Stimulated activated naive B cell treated with anti-CD40 and anti-IgM and Interleukin-4, amounts not matched to agents 10 μg/mL and 1 μg/mL and 100 μg/mL, for 72 hours (primary cell): ENCODE results near the gene ABCB1.
"Not testable (repeated sequence)": the region's sequence is repeated elsewhere in the genome, so short reads cannot be mapped to it uniquely, and the experiment has no call there.

ENCODE experiments used
- ATAC-seq, 2 donors: fragments of 150-1000 bp; cut with Tn5 transposase; replicated peaks; 2 replicates each; pipeline ENCODE4 v1.10.0; 2021; ENCODE audit warnings: moderate library complexity in 1 of 2
- DNase-seq: peaks from one replicate; pipeline ENCODE4 v3.0.0; 2021
- H3K27ac Mint-ChIP-seq: one replicate; pipeline ENCODE4 v1.8.0; 2022; ENCODE audit warnings: mild to moderate bottlenecking, mixed read lengths
- H3K27me3 Mint-ChIP-seq, 2 donors: one replicate each; pipeline ENCODE4 v1.8.0; 2022; ENCODE audit warnings: mixed read lengths in 2 of 2
- H3K36me3 Mint-ChIP-seq, 2 donors: one replicate each; pipeline ENCODE4 v1.8.0; 2022; ENCODE audit warnings: mixed read lengths in 2 of 2, mild to moderate bottlenecking in 1 of 2
- H3K4me1 Mint-ChIP-seq, 2 donors: one replicate each; pipeline ENCODE4 v1.8.0; 2022; ENCODE audit warnings: mixed read lengths in 2 of 2, mild to moderate bottlenecking in 1 of 2
- H3K4me3 Mint-ChIP-seq, 2 donors: one replicate each; pipeline ENCODE4 v1.8.0; 2022; ENCODE audit warnings: mild to moderate bottlenecking in 2 of 2, mixed read lengths in 2 of 2, moderate library complexity in 1 of 2
- H3K9me3 Mint-ChIP-seq, 2 donors: one replicate each; pipeline ENCODE4 v1.8.0; 2022; ENCODE audit warnings: mixed read lengths in 2 of 2, mild to moderate bottlenecking in 1 of 2

Gene ABCB1

GRCh38 chr7:87483131-87483530 lies 117.6 kb downstream of the ABCB1 start:
- no peak overlapping the region for H3K27ac Mint-ChIP-seq
- DNase-seq: no peak
- peaks cover 0 to 4% of the 10 kb centered on the region in 2 donors for H3K27me3 Mint-ChIP-seq
- H3K4me1 Mint-ChIP-seq: peaks cover 3 to 11% of the 10 kb centered on the region in 2 donors
- H3K9me3 Mint-ChIP-seq: no peaks in the 10 kb centered on the region
- no peaks in the 10 kb centered on the region for H3K36me3 Mint-ChIP-seq
- no peak for ATAC-seq
- no peak overlapping the region for H3K4me3 Mint-ChIP-seq

GRCh38 chr7:87482115-87482514 lies 118.6 kb downstream of the ABCB1 start:
- no peaks in the 10 kb centered on the region for H3K9me3 Mint-ChIP-seq
- no peak overlapping the region for H3K27ac Mint-ChIP-seq
- H3K36me3 Mint-ChIP-seq: no peaks in the 10 kb centered on the region
- DNase-seq: no peak
- H3K4me3 Mint-ChIP-seq: no peak overlapping the region
- H3K4me1 Mint-ChIP-seq: peaks cover 5 to 11% of the 10 kb centered on the region in 2 donors
- peaks cover 0 to 4% of the 10 kb centered on the region in 2 donors for H3K27me3 Mint-ChIP-seq
- ATAC-seq: no peak

GRCh38 chr7:87480386-87480785 lies 120.3 kb downstream of the ABCB1 start:
- no peaks in the 10 kb centered on the region for H3K36me3 Mint-ChIP-seq
- ATAC-seq (no peak), DNase-seq (no peak)
- H3K4me3 Mint-ChIP-seq: no peak overlapping the region
- H3K27me3 Mint-ChIP-seq: no peaks in the 10 kb centered on the region
- H3K4me1 Mint-ChIP-seq: peaks cover 11 to 12% of the 10 kb centered on the region in 2 donors
- no peaks in the 10 kb centered on the region for H3K9me3 Mint-ChIP-seq
- no peak overlapping the region for H3K27ac Mint-ChIP-seq

- DNase-seq (no peak), ATAC-seq (no peak)
- Mint-ChIP-seq H3K27me3 (no peaks in the 10 kb centered on the region), H3K9me3 (no peaks in the 10 kb centered on the region), H3K27ac (no peak overlapping the region), H3K4me3 (no peak overlapping the region), H3K36me3 (no peaks in the 10 kb centered on the region), H3K4me1 (peaks cover 12 to 14% of the 10 kb centered on the region in 2 donors)
Measured at GRCh38 chr7:87479951-87480350, 120.7 kb downstream of the ABCB1 start.

DNA sequence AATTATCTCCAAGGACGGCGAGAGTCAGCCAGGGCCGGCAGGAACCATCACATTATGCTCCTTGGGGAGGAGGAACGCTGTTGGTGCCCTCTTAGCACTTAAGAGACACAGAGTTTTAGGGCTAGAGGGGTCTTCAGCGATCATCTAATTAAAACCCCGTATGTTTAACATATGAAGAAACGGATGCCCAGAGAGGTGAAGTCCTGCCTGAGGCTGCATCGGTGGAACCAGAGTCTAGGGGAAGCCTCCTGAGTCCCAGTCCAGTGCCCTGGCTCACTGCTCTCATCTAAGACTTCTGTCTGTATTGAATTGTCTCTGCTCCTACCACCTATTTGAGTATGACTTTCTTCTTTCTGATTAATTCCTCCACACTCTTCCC lies 124.5 kb downstream of the ABCB1 start:
- Mint-ChIP-seq H3K4me3 (peak overlapping the region; percentile 76 to 77), H3K36me3 (peaks cover 0 to 6% of the 10 kb centered on the region in 2 donors), H3K27me3 (no peaks in the 10 kb centered on the region), H3K27ac (peak overlapping the region; percentile 89), H3K9me3 (no peaks in the 10 kb centered on the region), H3K4me1 (peaks cover 24 to 27% of the 10 kb centered on the region in 2 donors)
- DNase-seq (no peak), ATAC-seq (no peak)

DNA sequence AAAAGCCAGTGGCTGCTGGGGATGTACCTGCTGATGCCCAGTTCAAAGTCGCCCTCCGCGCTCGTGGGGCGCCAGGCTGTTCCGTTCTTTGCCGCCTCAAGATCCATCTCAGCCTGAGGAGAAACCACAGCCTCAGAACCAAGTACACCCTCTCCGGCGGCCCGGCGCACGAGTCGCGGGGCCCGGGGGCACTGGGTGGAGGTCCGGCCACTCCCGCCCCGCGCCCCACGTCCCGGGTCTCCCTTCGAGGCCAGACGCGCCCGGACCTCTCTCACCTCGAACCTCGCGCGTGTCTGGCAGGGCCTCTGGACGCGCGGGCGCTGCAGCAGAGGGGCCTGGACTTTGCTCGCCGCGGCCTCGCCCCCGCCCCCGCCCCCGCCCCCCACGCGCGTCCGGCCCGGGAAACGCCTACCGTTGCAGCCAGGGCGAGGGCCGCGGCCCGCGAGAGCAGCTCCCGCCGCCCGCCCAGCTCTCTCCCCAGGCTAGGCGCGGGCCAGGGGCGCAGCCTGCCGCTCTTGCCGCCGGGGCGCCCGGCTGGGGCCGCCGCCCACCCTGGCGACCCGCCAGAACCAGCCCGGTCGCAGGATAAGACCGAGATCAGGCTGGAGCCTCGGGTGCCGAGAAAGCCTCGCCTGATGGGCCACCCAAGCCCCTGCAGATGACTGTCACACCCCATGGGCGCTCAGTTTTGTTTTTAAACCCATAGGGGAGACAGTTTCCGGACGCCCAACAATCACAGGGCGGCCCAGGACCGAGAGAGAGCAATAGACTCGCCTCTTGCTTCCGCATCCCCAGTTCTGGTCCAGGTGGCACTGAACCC lies 125.1 kb downstream of the ABCB1 start, which contains the start of gene ABCB4:
ABCB4 (minus strand) TSS at position 322 of the 820 bp plus-strand sequence; CDS start at position 107, 215 bp downstream.
- H3K4me1 Mint-ChIP-seq: peaks cover 24 to 27% of the 10 kb centered on the region in 2 donors
- DNase-seq (peak; percentile 35), ATAC-seq (peak; percentile 14 to 15)
- H3K27ac Mint-ChIP-seq: peak within 1 kb of the TSS; percentile 97
- H3K36me3 Mint-ChIP-seq: peaks cover 0 to 9% of the 10 kb centered on the region in 2 donors
- no peaks in the 10 kb centered on the region for H3K9me3 Mint-ChIP-seq
- peak within 1 kb of the TSS; percentile 86 to 87 for H3K4me3 Mint-ChIP-seq
- no peaks in the 10 kb centered on the region for H3K27me3 Mint-ChIP-seq

DNA sequence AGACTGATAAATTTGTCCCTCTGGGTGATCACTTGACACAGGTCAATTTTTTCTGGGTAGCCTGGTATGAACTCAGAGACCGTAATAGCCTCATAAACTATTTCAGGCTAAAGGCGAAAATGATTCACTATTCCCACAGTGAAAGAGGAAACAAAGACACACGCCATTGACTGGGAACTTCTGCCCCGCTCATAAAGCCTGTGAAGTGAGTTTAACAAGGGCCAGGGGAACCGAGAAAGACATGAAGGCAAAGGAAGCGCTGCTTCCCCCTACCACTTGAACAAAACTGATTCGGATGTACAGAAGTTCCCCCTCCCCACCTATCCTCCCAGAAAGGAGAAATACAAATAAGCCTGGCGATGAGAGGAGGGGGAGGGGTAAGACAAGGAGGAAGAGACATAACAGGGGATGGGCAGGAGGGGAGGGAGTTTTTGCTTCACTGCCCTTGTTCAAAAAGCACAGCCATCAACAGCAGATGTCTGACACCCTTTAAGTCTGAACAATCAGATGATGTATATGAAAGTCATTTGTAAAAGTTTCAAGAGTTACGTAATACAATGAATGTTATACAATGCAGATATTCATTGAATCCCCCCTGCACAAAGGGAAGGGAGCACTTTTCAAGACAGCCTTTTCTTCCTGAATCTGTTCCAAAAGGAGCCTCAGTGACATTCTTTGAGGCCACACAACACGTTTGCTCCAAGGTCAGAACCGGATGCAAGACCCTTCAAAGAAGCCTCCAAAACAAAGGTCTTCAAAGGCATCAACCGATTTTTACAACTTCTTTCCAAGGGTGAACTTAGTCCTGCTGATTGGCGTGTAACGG lies 125.9 kb downstream of the ABCB1 start:
- DNase-seq (peak; percentile 84), ATAC-seq (peak; percentile 85 to 88)
- peaks cover 27 to 28% of the 10 kb centered on the region in 2 donors for H3K4me1 Mint-ChIP-seq
- H3K27ac Mint-ChIP-seq: peak overlapping the region; percentile 97
- peaks cover 0 to 15% of the 10 kb centered on the region in 2 donors for H3K36me3 Mint-ChIP-seq
- H3K4me3 Mint-ChIP-seq: peak overlapping the region; percentile 86 to 87
- H3K27me3 Mint-ChIP-seq: no peaks in the 10 kb centered on the region
- H3K9me3 Mint-ChIP-seq: no peaks in the 10 kb centered on the region

GRCh38 chr7:87473986-87474385 lies 126.7 kb downstream of the ABCB1 start:
- H3K4me1 Mint-ChIP-seq: peaks cover 32% of the 10 kb centered on the region in 2 donors
- no peaks in the 10 kb centered on the region for H3K9me3 Mint-ChIP-seq
- ATAC-seq (peak; percentile 26 to 30), DNase-seq (no peak)
- no peaks in the 10 kb centered on the region for H3K27me3 Mint-ChIP-seq
- H3K4me3 Mint-ChIP-seq: peak overlapping the region; percentile 86 to 87
- H3K27ac Mint-ChIP-seq: peak overlapping the region; percentile 97
- H3K36me3 Mint-ChIP-seq: peaks cover under 1 to 20% of the 10 kb centered on the region in 2 donors

DNA sequence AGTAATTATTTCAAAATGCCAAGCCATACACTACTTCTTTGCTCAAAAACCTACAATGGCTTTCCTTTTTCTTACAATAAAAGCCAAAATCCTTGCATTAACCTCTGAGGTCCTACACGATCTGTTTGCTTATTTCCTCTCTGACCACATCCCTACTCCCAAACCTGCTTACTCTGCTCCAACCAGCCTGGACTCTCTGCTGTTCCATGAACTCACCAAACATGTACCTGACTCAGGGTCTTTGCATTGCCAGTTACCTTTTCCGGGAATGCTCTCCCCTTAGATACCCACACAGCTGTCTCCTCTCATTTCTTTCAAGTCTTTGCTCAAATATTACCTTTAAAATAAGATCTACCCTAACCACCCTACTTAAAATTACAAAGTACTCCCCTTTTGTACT lies 127.5 kb downstream of the ABCB1 start:
- no peak for ATAC-seq
- Mint-ChIP-seq H3K27me3 (no peaks in the 10 kb centered on the region), H3K4me3 (peak overlapping the region; percentile 20 to 73), H3K9me3 (no peaks in the 10 kb centered on the region), H3K36me3 (peaks cover 1 to 20% of the 10 kb centered on the region in 2 donors), H3K4me1 (peaks cover 32 to 39% of the 10 kb centered on the region in 2 donors), H3K27ac (peak overlapping the region; percentile 88)
- no peak for DNase-seq

GRCh38 chr7:87471473-87471872 lies 129.2 kb downstream of the ABCB1 start:
- H3K9me3 Mint-ChIP-seq: no peaks in the 10 kb centered on the region
- DNase-seq: no peak
- no peak for ATAC-seq
- H3K27me3 Mint-ChIP-seq: no peaks in the 10 kb centered on the region
- peaks cover 36 to 57% of the 10 kb centered on the region in 2 donors for H3K4me1 Mint-ChIP-seq
- no peak overlapping the region for H3K27ac Mint-ChIP-seq
- no peak overlapping the region for H3K4me3 Mint-ChIP-seq
- H3K36me3 Mint-ChIP-seq: peaks cover 5 to 34% of the 10 kb centered on the region in 2 donors

DNA sequence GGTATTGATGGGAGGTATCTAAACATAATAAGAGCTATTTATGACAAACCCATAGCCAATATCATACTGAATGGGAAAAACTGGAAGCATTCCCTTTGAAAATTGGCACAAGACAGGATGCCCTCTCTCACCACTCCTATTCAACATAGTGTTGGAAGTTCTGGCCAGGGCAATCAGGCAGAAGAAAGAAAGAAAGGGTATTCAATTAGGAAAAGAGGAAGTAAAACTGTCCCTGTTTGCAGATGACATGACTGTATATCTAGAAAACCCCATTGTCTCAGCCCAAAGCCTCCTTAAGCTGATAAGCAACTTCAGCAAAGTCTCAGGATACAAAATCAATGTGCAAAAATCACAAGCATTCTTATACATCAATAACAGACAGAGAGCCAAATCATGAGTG lies 131.5 kb downstream of the ABCB1 start:
- peaks cover 8 to 42% of the 10 kb centered on the region in 2 donors for H3K36me3 Mint-ChIP-seq
- H3K4me1 Mint-ChIP-seq: peaks cover 32 to 54% of the 10 kb centered on the region in 2 donors
- H3K27me3 Mint-ChIP-seq, DNase-seq, H3K9me3 Mint-ChIP-seq, ATAC-seq: not testable (repeated sequence)
- H3K4me3 Mint-ChIP-seq: peak overlapping the region in 1 of 2 donors; percentile 16
- H3K27ac Mint-ChIP-seq: peak overlapping the region; percentile 47

GRCh38 chr7:87465534-87465880 lies 135.2 kb downstream of the ABCB1 start:
- ATAC-seq, H3K27me3 Mint-ChIP-seq, H3K9me3 Mint-ChIP-seq, H3K27ac Mint-ChIP-seq, DNase-seq, H3K4me3 Mint-ChIP-seq: not testable (repeated sequence)
- Mint-ChIP-seq H3K36me3 (peaks cover 19 to 52% of the 10 kb centered on the region in 2 donors), H3K4me1 (peaks cover 27 to 43% of the 10 kb centered on the region in 2 donors)

- not testable (repeated sequence) for H3K9me3 Mint-ChIP-seq, H3K27me3 Mint-ChIP-seq, H3K27ac Mint-ChIP-seq, DNase-seq, ATAC-seq, H3K4me3 Mint-ChIP-seq
- H3K36me3 Mint-ChIP-seq: peaks cover 19 to 47% of the 10 kb centered on the region in 2 donors
- H3K4me1 Mint-ChIP-seq: peaks cover 24 to 43% of the 10 kb centered on the region in 2 donors
Measured at GRCh38 chr7:87464830-87465533, 135.7 kb downstream of the ABCB1 start.

GRCh38 chr7:87463982-87464381 lies 136.7 kb downstream of the ABCB1 start:
- ATAC-seq: no peak
- Mint-ChIP-seq H3K27me3 (no peaks in the 10 kb centered on the region), H3K4me1 (peaks cover 19 to 38% of the 10 kb centered on the region in 2 donors), H3K4me3 (no peak overlapping the region), H3K27ac (peak overlapping the region; percentile 2), H3K36me3 (peaks cover 24 to 49% of the 10 kb centered on the region in 2 donors), H3K9me3 (no peaks in the 10 kb centered on the region)
- no peak for DNase-seq
